HTERT RPE-1 (cell line): ENCODE measurements around the gene CA12.

ENCODE experiments used
- in situ Hi-C: fragments of 300-500 bp; cut with MboI; formaldehyde crosslinking; loops from 4 replicates; pipeline ENCODE4 v1.14.3; 2020; ENCODE audit warnings: low sequenced_read_pairs

The CA12 gene

DNA sequence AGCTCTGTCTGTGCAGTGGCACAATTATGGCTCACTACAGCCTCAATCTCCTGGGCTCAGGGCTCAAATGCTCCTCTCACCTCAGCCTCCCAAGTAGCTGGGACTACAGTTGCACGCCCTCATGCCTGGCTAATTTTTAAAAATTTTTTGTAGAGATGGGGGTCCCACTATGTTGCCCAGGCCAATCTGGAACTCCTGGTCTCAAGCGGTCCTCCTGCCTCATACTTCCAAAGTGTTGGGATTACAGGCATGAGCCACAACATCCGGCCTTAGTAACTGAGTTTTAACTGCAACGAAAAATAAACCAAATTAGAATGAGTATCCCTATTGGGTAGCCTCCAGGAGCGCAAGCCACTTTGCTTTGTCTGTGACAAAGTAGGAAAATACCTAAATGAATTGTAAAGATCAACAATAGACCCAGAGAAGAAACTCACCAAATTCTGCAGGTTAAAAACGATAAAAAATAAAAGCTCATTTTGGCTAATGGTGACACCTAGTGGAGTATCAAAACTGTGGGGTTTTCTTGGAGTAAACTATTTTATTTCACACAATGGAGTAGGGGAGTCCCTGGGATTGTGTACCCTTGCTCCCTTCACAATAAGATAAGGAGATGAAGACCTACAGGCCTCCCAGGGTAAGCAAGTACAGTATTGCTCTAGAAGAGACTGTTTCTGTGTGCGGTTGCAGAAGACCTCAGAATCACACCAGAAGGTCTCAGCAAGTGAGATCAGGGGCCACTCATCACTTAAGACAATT lies 21.0 kb upstream of the CA12 start:
- in situ Hi-C loops: no loop called here

DNA sequence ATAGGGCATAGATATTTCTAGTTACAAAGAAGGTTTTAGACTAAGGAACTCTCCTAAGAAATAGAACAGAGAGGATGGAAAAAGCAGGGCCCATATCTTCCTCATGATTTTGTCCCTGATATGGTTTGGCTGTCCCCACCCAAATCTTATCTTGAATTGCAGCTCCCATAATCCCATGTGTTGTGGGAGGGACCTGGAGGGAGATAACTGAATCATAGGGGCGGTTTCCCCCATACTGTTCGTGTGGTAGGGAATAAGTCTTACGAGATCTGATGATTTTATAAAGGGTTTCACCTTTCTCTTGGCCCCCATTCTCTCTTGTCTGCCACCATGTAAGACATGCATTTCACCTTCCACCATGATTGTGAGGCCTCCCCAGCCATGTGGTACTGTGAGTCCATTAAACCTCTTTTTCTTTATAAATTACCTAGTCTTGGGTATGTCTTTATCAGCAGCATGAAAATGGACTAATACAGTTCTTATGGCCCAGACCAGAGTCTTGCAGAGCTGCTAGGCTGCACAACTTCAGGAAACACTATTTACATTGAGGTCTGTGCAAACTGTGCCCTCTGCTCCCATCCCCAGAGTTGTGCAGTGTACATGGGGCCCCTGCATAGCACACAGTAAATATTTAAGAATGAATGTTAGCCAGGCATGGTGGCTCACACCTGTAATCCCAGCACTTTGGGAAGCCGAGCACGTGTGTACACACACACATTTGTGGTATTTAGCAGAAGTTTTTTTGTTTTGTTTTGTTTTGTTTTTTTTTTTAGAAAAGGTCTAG lies 20.3 kb upstream of the CA12 start:
- in situ Hi-C loops: no loop called here

DNA sequence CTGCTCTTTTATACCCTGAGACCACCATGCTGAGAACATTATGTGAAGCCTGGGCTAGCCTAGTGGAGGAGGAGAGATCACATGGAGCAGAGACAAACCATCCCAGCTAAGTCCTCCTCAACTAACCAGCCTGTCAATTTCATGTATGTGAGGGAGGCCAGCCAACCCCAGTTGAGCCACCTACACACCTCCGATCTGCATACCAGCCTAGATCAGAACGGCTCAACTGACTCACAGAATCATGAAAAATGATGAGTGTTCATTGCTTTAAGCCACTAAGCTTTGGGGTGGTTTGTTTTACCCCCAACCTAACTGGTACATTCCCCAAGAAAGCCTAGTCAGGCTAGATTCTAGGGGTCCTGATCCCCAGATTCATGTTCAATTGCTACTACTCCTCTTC lies 19.4 kb upstream of the CA12 start:
- in situ Hi-C loops: no loop called here

DNA sequence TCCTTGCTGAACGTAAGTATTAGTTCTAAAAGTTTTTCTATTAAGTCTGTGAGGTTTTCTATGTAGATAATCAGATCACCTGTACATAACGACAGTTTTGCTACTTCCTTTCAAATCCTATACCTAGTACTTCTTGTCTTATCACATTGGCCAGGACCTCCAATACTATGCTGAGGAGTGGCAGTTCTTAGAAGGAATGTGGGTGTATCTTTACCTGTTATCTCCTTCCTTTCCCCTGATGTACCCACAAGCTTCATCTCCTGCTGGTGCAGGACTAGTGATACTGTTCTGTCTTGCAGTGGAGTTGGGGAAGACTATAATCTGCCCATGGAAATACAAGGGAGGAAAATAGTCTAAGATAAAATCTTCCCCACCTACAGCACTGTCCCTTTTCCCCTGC lies 16.8 kb upstream of the CA12 start:
- in situ Hi-C loops: no loop called here

DNA sequence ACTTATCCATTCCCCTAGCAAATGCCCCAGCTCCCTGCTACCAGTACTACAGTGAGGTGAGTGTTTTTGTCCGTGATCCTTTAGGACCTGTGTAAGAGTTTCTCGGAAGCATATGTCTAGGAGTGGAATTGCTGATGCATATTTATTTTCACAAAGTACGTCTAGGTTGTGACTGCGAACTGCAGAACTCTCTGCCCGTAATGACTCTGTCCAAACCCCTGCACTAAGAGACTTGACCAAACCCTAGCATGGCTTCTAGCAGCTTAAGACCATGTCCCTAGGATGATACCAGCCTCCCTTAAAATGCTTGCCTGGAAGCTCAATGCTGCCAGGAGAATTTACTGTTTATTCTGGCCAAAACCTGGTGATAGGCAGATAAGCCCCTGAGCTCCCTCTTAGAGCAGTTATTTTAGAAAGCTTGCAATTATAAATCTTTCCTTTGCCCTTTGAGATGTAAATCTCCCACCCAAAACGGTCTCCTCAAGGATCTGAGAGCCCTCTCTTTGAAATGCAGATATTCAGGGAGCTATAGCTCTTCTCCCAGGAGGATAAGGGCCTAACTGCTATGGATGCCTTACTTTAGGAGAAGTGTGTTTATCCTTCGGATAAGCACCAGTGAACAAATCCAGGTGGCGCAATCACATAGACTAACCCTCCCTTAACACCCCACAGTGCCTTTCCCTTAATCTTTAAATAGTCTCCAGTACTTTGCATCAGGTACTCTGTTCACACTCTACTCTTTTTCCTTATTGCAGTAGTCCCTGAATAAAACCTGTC lies 14.7 kb upstream of the CA12 start:
- in situ Hi-C loops: no loop called here

DNA sequence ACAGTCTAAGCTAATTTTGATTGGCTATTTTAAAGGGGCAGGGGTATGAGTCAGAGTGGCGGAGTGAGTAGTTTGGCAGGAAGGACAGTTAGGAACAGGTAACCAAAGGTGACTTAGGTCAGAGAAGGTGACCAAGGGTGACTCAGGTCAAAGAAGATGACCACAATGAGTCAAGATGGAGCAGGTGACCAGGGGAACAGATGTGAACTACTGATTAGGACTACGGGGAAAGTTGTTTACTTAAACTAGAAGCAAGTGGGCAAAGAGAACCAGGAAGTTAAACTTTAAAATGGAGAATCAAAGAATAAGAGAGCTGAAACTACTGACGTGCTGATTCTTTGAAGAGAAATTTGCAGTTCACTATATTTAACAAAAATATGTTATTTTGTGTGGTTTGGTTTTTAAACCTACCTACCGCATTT lies 14.1 kb upstream of the CA12 start:
- in situ Hi-C loops: no loop called here

DNA sequence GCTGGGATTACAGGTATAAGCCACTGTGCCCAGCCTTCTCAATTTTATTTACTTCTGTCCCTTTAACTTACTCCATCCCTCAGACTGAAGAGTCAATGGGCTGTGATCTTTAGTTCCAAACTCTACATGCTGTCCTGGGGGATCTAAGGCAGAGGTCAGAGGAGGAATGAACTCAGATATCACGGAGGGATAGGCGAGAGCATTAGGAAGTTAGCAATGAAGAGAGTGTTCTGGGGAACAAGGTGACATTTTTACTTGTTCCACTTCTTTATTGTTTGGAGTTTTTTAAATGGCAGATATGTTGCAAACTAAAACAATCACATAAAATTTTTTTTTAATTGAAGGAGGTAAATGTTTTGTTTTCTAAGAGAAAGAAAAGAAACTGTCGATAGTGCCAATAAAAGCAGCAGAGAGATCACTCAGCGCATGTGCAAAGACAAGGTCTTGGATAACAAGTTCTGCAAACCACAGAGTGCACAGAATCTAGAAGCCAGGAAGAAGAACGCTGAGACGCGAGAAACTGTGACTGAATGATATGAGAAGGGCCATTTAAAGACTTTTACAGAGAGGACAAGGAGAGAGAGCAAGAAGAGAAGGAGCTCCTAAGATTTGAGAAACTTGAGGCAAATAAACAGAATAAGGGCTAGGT lies 10.8 kb upstream of the CA12 start:
- in situ Hi-C loops: no loop called here

DNA sequence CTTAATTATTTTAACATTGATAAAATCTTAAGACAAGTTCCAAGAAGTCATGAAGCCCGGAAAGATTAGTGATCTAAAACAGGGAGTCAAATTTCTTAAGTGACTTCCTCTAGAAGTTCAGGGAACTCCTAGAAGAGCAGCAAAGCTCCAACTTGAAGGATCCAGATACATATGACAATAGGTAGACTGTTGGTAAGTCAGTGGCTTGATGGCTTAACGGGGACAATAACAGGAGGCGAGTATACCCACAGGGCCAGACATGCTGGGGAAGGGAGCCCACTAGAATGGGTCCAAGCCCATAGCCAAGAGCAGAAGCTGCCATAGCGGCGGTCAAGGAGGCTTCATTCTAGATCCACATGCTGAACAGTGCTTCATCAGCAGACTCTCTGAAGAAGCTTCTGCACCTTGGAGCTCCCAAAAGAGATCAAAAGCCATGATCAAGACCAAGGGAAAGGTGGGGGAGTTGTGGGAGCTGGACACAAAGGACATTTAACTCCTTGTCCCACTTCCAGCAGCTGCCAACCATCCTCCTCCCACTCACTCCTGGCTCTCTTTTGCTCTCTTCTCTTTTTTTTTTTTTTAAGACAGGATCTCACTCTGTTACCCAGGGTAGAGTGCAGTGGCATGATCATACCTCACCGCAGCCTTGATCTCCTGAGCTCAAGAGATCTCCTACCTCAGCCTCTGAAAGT lies 10.2 kb upstream of the CA12 start:
- in situ Hi-C loops: no loop called here

DNA sequence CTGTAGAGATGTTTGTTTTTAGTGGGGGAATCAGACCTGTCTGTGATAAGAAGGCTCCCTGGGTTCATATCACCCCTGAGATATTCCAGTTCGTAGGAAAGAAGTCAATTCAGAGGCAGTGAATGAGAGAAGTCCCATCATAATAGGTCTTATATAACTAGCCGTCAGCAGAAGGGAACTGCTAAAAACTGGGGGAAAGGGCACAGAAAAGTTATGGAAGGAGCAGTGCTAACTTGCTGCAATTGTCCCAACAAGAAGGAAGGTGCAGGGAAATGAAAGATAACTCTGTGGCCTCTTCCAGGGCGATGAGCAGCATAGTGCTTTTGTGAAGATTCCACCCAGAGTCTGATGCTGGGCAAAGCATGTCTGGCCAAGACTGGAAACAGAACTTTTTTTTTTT lies 9.0 kb upstream of the CA12 start:
- in situ Hi-C loops: no loop called here

DNA sequence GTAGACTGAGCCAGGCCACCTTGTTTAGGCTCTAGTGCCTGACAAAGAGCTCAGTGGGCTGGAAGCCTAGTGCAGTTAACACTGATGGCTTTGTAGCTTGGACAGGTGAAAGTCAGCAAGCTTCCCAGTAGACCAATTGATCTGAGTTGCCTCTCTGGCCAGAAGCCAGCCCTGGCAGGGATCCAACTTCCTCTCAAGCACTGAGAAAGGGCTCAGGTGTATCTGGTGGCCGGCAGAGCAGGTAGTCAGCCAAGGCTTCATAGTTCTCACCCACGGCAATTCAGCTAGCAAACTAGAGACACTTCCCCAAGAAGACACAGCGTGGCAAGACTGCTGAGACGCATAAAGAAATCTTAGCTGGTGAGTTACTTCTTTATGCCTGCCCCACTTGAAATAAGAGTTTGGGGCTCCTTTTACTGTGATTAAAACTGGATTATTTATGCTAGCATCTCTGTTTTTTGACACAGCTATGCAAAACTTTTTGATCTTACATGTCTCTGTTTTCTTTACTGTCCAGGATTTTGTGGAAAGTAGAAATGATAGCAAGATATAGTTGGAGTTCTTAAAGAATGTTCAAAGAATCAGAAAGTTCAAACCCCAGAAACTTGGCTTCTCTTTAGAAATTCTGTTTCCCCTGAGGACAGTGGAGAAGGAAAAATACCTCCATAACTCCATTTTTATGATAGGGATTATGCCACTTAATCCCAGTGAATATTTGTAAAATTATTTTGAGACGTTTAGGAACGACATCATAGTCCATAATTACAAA lies 8.4 kb upstream of the CA12 start:
- in situ Hi-C loops: no loop called here

DNA sequence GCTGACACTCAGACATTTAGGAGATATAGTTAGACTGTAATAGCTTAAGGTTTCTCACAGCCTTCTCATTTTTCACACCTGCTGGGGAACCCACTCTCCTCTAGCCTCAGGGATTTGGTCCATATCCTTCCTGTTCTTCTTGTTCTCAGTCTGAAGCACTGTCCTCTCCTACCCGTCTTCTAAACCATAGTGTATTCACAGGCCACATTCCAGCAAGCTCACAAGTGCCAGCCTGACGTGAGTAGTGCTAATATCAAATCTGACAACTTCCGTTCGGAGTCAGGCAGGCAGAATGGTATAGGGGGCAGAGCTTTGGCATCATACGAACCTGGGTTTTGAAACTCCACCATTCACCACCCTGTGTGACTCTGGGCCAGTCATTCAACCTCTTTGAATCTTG lies 6.9 kb upstream of the CA12 start:
- in situ Hi-C loops: no loop called here

DNA sequence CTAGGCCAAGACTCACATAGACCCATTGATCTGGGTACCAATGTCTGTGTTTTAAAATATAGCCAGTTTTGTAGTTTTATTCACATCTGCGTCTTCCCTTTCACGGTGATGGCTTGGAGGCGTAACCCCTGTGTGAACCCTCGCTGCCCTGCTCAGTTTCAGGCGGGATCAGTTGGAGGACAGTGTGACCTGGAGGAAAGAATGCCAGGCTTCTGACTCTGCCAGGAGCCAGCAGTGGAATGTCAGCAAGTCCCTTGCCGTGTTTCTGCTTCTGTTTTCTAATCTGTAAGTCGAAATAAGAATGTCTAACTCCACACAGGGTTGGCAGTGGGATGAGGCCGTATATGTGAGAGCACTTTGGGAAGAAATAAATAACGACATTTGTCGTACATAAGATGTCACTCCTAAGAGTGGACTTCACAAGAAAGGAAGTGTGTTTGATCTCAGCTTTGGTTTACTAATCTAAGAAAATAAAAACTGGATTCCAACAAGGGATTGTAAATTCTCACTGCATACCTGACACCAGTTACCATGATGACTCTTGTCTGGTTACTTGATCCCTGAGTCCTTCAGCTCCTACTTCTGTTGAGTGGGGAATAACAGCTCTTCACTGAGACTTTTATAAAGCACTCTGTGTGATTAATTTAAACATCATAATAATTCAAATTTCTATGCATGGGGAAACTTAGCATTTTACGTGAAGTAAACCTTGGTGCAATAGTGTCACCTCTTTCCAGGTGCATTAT lies 6.3 kb upstream of the CA12 start:
- in situ Hi-C loops: no loop called here

DNA sequence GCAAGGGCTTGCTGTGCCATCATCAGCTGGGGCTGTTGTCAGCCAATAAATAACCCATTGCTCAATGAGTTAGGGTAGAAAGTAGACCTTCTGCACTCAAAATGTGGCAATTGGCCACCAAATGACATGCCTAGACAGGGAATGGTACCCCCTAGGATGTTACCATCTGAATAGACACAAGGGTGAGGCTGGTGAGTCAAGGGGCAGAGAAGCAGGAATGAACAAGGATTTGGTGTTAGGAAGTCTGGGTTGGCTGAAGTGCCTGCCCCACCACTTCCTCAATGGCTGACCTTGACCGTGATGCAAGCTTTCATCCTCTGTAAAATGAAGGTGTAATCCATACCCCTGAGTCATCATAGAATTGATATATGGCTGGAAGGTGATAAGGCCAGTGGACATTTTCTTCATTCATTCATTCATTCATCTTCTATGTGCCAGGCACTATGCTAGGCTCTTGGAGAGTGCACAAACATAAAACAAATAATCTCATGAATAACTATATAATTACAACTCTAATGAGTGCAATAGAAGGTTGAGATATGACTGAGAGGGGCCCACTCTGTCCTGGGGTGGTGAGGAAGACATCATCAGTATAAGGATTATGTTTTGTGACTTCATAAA lies 4.4 kb upstream of the CA12 start:
- in situ Hi-C loops: no loop called here

DNA sequence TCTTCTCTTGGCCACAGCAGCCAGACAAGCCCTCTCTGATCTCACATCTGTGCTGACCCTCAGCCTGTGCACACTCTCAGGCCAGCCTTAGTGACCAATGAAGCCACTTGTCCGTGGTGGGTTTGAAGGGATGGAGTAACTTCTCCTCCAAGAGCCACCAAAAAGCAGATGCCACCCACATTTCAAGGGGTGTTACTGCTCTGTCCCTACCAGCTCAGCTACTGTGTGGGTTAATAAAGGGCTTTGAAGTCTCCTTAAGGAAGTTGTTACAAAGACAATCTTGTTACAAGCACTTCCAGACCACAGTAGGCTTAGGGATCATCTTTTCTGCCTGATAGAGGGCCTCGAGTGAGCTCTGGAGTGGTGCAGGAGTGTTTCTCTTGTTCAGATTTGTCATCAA lies 3.3 kb upstream of the CA12 start:
- in situ Hi-C loops: no loop called here

DNA sequence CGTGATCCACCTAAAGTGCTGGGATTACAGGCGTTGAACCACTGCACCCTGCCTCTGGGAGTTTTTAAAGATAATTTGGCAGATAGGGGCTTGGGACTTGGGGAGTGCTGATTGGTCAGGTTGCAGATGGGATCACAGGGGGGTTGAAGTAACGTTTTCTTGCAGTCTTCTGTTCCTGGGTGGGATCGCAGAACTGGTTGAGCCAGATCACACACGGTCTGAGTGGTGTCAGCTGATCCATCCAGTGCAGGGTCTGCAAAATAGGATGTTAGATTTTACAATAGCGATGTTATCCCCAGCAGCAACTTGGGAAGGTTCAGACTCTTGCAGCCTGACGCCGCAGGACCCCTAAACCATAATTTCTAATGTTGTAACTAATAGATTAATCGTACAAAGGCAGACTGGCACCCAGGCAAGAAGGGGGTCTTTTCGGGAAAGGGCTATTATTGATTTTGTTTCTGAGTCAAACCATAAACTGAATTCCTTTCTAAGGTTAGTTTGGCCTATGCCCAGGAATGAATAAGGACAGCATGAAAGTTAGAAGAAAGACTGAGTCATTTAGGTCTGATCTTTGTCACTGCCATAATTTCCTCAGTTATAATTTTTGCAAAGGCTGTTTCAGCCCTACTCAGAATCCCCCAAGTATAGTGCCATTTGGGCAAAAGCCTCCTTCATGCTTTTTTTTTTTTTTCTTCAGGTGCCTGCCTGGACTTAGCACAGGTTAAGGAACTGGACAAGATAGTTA lies 1.5 kb upstream of the CA12 start:
- in situ Hi-C loops: no loop called here

DNA sequence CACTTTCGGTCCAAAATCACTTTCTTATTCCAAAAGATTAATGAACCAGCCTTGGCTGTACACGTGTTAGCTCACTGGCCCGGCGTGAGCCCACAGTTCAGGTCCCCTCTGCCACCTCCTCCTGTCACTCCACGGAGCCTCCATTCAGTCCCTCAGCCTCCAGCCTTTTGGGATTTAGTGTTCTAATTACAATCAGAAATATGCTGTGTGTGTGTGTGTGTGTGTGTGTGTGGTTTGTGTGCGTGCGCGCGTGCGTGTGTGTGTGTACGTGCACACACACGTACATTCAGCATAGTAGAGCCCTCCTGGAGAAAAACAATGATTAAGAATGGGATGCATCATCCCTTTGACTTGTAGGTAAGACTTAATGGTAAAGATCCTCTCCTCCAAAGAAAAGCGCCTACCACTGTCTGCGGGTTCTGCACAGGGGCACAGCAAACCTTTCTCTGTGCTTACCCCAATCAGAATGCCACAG lies 801 bp downstream of the CA12 start:
- in situ Hi-C loops: no loop called here

DNA sequence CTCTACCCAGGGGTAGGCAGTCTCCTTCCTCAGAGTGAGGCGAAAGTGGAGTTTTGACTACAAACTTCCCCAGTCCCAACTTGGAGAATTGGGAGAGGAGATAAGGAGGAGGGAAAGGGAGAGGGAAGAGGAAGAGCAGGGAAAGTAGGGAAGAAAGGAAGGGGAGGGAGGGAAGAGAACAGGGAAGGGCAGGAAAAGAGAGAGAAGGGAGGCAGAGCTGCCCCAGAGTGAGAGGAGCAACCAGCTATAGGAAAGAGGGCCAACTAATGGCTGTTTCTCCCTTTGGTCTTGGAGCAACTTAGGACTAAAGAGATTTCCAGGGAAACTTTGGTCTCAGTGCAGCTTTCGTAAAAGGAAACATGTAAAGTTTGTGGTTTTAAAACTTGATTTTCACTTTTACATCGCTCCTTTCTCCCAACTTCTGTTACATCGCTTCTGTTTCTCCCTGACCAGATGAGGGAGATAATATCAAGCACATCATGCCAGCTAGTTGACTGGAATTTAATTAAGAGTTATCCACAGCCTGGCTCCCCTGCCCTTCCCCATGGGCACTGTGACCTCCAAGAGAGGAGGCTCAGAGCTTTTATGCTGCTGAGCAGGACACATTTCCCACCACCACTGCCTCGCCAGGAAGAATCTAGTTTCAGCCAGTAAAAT lies 1.4 kb downstream of the CA12 start:
- in situ Hi-C loops: no loop called here
